ENCODE data around the gene COA3.

DNA sequence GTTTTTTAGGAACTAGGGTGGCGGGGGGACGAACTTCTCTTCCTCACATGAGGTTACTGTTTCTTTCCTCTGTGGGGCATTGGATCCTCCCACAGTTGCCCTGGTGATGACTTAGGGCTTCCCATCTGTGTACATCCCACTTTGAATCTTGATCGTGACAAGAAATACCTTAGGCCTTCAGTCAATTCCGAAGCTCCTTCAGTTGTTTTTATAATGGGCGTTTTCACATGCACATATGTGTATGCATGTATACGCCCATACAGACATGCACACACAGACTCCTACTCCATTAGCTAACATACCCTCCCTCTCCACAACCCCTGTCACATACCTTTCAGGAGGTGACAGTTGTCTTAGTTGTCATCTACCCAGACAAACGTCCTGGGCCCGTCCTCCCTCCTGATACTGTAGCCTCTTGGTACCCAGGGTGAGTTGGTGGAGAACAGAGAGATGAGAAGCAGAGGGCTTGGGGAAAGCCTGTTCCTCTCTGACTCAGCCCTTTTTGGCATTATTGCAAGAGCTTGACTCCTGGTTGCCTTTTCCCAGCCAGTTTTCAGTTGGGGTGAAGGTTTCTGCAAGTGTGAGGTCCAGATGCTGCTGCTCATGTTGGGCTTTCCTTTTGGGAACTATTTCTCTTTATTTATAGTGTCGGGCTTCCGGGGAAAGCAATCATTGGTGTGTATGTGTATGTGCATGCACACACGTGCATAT, 43.6 kb upstream of the COA3 start:
- TF ChIP-seq, protein P1, sequence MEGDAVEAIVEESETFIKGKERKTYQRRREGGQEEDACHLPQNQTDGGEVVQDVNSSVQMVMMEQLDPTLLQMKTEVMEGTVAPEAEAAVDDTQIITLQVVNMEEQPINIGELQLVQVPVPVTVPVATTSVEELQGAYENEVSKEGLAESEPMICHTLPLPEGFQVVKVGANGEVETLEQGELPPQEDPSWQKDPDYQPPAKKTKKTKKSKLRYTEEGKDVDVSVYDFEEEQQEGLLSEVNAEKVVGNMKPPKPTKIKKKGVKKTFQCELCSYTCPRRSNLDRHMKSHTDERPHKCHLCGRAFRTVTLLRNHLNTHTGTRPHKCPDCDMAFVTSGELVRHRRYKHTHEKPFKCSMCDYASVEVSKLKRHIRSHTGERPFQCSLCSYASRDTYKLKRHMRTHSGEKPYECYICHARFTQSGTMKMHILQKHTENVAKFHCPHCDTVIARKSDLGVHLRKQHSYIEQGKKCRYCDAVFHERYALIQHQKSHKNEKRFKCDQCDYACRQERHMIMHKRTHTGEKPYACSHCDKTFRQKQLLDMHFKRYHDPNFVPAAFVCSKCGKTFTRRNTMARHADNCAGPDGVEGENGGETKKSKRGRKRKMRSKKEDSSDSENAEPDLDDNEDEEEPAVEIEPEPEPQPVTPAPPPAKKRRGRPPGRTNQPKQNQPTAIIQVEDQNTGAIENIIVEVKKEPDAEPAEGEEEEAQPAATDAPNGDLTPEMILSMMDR (IDR thresholded peaks at IDR 0.05) = no peak
- TF ChIP-seq POLR2A (IDR thresholded peaks at IDR 0.05) = no peak

All from body of pancreas (tissue), 4 donors.